ENCODE results near the gene RHPN2. TPM values are rescaled to one million over a fixed set of nuclear protein-coding genes. Genes with fewer than 3 reads are reported as not detected.
A peak's percentile ranks its signal among the peaks of the same experiment; 100 is the strongest.
"Not testable (repeated sequence)": the region's sequence is repeated elsewhere in the genome, so short reads cannot be mapped to it uniquely, and the experiment has no call there.

The RHPN2 gene
- total RNA-seq, 3 donors from 2014 or later, result 1.3 to 3.4 (median 1.9) TPM

DNA sequence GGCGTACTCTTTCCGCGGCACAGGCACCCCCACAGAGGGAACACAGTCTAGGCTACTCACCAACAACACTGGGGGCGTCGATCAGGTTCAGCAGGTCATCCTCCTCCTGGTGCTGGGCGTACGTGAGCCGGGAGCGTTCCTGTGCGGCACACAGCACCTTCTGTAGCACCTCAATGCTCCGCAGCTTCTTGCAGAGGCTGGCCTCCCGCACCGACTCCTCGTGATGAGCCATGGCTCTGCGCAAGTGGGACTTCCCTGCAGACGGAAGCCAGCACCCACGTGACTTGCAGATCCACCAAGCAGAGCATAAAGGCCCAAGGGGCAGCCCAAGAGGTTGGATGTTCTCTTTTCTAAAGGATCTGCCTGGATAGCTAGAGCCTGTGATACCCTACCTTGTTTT, 68.7 kb downstream of the RHPN2 start:
- ATAC-seq; H3K27me3 Mint-ChIP-seq (ENCODE audit: low read depth); H3K36me3 Mint-ChIP-seq (ENCODE audit: insufficient read depth); DNase-seq; H3K9me3 Mint-ChIP-seq; H3K4me3 Mint-ChIP-seq: not testable (repeated sequence)
- H3K4me1 Mint-ChIP-seq (ENCODE audit: low read depth), result peaks cover 12% of the 10 kb centered on the region

DNA sequence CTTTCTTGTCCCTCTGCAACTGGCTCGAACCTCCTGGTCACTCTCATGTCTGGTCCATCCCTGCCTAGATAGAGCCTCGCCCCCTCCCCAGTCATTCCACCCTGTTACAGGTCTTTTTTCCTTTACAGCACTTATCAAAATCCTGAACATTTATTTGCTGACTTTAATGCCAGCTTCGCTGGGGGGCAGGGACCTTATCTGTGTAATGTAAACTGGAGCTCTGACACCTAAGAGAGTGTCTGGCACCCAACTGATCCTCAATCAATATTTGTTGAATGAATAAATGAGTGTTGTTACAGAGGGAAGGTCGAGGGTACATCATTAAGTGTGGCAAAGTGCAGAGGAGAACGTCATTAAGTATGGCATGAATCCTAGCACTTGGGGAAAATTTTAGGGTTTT, 76.0 kb downstream of the RHPN2 start:
- no peak for ATAC-seq

DNA sequence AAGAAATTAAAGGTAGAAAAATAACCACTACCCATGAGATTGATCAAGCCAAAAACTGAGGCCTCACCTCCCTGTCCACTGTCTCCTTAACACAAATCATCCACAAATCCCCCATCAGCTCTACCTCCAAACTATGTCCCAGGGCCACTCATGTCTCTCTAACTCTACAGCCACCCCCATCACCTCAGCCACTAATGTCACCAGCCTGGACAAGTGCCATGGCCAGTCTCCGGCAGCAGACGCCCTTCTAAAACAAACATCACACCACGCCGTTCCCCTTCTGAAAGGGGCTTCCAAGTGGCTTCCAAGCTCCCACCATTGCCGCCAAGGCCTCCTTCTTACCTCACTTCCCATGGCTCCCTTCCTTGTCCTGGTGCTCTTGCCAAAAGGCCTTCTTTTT, 76.4 kb downstream of the RHPN2 start:
- H3K27me3 Mint-ChIP-seq (ENCODE audit: low read depth); H3K4me1 Mint-ChIP-seq (ENCODE audit: low read depth); DNase-seq: not testable (repeated sequence)

More for the DNA sequence above, 76.0 kb downstream of the RHPN2 start:
- Mint-ChIP-seq H3K4me1 (ENCODE audit: low read depth) (peaks cover 2% of the 10 kb centered on the region), H3K9me3 (no peaks in the 10 kb centered on the region), H3K4me3 (no peak overlapping the region), H3K36me3 (ENCODE audit: insufficient read depth) (no peaks in the 10 kb centered on the region), H3K27me3 (ENCODE audit: low read depth) (no peaks in the 10 kb centered on the region)
- no peak for DNase-seq

DNA sequence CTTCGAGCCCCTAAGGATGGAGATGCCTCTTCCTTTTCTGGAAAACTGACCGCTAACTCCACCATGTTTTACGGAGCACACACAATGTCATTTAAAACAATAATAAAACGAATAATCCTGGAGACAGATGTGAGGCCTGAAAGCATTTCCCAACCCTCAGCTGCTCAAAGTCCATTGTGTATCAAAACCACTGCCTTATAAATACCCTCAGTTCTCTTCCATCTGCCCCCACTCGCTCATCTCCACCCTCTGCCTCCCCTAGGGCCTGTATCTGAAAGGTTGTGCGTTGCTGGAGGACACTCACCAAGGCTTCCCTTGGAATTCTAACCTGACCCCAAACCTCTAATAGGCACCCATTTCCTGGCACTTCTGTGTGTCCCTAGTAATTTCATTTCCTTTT, 82.2 kb downstream of the RHPN2 start:
- H3K27me3 Mint-ChIP-seq (ENCODE audit: low read depth); DNase-seq; ATAC-seq; H3K36me3 Mint-ChIP-seq (ENCODE audit: insufficient read depth); H3K4me1 Mint-ChIP-seq (ENCODE audit: low read depth); H3K4me3 Mint-ChIP-seq; H3K9me3 Mint-ChIP-seq: not testable (repeated sequence)

More for the DNA sequence above, 76.4 kb downstream of the RHPN2 start:
- not testable (repeated sequence) for H3K9me3 Mint-ChIP-seq; ATAC-seq; H3K36me3 Mint-ChIP-seq (ENCODE audit: insufficient read depth); H3K4me3 Mint-ChIP-seq

DNA sequence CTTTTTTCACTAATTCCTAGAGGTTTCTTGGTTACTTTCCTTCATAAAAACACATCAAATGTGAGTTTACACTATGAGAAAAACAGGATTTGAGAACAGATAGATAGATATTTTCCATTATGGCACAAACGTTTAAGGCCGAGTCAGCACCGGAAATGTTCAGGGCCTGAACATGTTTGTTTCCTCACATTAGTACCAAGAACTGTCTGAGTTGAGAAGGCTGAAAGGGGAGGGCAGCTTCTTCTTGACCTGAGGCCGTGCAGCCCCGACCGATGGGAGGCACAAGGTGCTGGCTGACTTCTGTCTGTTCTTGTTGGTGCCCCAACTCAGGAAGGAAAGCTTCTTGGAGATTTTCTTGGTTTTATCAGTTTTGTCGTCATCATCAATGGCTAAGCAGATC, 84.9 kb downstream of the RHPN2 start:
- ATAC-seq; H3K36me3 Mint-ChIP-seq (ENCODE audit: insufficient read depth); DNase-seq; H3K4me3 Mint-ChIP-seq; H3K4me1 Mint-ChIP-seq (ENCODE audit: low read depth); H3K27me3 Mint-ChIP-seq (ENCODE audit: low read depth); H3K9me3 Mint-ChIP-seq: not testable (repeated sequence)

DNA sequence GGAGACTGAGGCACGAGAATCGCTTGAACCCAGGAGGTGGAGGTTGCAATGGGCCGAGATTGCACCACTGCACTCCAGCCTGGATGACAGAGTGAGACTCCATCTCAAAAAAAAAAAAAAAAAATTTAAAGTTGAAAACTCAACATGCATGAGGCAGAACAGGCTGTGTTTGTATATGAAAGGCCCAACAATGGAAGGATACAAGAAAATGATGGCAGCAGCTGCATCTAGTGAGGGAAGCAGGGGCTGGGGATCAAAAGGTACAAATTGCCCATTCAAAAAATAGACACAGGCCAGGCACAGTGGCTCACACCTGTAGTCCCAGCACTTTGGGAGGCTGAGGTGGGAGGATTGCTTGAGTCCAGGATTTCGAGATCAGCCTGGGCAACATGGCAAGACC, 86.9 kb downstream of the RHPN2 start:
- not testable (repeated sequence) for H3K4me3 Mint-ChIP-seq; H3K27me3 Mint-ChIP-seq (ENCODE audit: low read depth); DNase-seq; H3K36me3 Mint-ChIP-seq (ENCODE audit: insufficient read depth); ATAC-seq; H3K4me1 Mint-ChIP-seq (ENCODE audit: low read depth); H3K9me3 Mint-ChIP-seq

DNA sequence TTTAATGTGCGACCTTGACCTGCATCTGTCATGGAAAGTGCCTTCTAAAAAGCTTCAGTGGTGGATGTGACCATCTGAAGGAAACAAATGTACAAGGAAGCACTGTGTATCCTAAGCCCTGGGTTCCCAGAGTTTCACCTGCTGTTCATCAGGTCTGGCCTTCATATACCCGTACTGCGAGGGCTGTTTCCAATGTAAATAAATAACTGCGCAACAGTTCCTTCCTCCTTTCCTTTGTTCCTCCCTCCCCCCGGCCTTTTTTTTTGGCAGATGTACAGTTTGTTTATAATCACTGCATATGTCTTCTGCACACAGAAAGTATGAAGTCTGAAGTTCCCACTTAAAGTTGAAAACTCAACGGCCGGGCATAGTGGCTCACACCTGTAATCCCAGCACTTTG, 87.4 kb downstream of the RHPN2 start:
- Mint-ChIP-seq H3K4me1 (ENCODE audit: low read depth) (peaks cover 1% of the 10 kb centered on the region), H3K36me3 (ENCODE audit: insufficient read depth) (peaks cover 2% of the 10 kb centered on the region), H3K9me3 (no peaks in the 10 kb centered on the region), H3K27me3 (ENCODE audit: low read depth) (no peaks in the 10 kb centered on the region), H3K4me3 (no peak overlapping the region)
- no peak for ATAC-seq
- DNase-seq, result no peak

DNA sequence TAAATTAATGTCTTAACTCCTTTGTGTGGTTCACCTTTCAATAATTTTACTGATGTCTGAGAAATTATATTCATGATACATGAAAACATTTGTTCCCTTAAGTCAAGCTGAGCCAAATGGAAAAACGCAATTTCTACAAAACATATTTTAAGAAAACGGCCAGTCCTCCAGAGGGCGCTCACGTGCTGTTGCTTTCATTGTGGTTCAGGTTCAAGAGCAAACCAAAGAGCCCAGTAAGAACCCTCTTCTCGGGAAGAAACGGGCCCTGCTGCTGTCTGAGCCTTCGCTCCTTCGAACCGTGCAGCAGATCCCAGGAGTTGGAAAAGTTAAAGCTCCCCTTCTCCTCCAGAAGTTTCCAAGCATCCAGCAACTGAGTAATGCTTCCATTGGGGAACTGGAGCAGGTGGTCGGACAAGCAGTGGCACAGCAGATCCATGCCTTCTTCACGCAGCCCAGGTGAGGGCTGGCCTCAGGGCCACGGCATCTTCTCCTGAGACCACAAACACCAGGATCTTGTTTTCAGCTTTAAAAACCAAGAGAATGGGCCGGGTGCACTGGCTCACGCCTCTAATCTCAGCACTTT, 88.4 kb downstream of the RHPN2 start:
- H3K27me3 Mint-ChIP-seq (ENCODE audit: low read depth), result no peaks in the 10 kb centered on the region

DNA sequence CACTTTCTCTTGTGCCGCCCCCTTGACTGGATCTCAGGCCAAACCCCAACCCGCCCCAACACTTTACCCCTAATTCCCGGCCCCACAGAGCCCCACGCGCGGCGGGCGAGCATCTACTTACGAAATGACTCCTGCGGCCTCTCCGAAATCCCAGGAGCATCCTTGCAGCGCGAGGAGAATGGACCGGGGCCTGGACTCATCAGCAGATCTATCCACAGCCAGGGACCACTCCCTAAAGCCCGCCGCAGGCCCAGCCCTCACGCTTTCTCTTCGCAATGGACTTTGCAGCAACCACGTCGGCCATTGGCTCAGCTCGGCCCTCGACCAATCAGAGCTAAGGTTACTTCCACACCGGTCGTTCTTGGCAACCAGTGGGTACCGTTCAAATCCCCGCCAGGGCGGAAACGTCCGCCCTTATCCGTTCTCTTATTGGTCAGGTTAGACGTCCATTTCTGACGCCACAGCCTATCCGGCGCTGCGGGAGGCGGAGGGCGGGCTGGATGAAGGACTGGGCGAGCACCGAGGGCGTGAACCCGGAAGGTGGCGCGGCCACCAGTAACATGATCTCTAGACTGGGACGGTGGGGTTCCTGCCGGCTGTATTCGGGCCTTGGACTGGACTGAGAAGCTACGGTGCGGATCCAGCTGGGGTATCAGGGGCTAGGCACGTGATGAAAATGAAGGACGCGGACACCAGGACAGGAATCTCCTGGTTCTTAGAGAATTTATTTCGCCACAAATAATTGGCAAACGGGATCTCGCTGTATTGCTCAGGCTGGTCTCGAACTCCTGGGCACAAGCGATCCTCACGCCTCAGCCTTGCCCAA, 92.8 kb downstream of the RHPN2 start, which contains the start of the genes CEP89 and FAAP24:
Gene CEP89 (minus strand): TSS at position 244 of the 826 bp plus-strand sequence. CDS start 84 bp downstream, at position 160.
Gene FAAP24 (plus strand): TSS at position 528 of the 826 bp plus-strand sequence. CDS start 955 bp downstream, outside the sequence.
- ATAC-seq, result peak; percentile 99 to 100
- Mint-ChIP-seq H3K4me1 (ENCODE audit: low read depth) (peaks cover 14% of the 10 kb centered on the region), H3K27me3 (ENCODE audit: low read depth) (no peaks in the 10 kb centered on the region), H3K9me3 (no peaks in the 10 kb centered on the region), H3K4me3 (peak within 1 kb of the TSS; percentile 99), H3K36me3 (ENCODE audit: insufficient read depth) (peaks cover 4% of the 10 kb centered on the region)
- DNase-seq, result peak; percentile 97

More for the DNA sequence above, 88.4 kb downstream of the RHPN2 start:
- no peaks in the 10 kb centered on the region for H3K9me3 Mint-ChIP-seq
- ATAC-seq, result no peak
- H3K36me3 Mint-ChIP-seq (ENCODE audit: insufficient read depth), result peaks cover 4% of the 10 kb centered on the region
- DNase-seq, result peak; percentile 61
- H3K4me3 Mint-ChIP-seq, result no peak overlapping the region
- H3K4me1 Mint-ChIP-seq (ENCODE audit: low read depth), result peaks cover 10% of the 10 kb centered on the region

DNA sequence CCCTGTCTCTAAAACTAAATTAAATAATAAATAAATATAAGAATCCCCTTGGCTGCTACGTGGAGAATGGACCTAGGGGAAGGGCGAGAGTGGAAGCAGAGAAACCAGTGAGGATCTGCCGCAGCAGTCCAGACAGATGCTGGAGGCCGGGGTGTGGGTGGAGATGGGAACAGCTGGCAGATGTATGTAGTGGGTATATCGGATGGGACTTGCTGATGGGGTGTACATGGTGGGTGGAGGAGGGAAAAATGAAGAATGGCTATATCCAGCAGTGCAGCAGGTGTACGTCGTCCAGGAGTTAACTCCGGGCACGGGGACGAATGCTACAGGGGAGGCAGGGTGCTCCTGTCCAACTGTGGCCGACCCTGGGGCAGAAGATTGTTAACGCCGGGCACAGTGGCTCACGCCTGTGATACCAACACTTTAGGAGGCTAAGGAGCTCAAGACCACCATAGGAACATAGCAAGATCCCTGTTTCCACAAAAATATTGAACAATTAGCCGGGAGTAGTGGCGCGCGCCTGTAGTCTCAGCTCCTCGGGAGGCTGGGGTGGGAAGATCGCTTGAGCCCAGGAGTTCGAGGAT, 93.6 kb downstream of the RHPN2 start:
- H3K36me3 Mint-ChIP-seq (ENCODE audit: insufficient read depth), result peaks cover 2% of the 10 kb centered on the region
- H3K9me3 Mint-ChIP-seq, result no peaks in the 10 kb centered on the region
- no peaks in the 10 kb centered on the region for H3K27me3 Mint-ChIP-seq (ENCODE audit: low read depth)
- H3K4me3 Mint-ChIP-seq, result peak overlapping the region; percentile 99
- DNase-seq (no peak), ATAC-seq (no peak)
- H3K4me1 Mint-ChIP-seq (ENCODE audit: low read depth), result peaks cover 14% of the 10 kb centered on the region

DNA sequence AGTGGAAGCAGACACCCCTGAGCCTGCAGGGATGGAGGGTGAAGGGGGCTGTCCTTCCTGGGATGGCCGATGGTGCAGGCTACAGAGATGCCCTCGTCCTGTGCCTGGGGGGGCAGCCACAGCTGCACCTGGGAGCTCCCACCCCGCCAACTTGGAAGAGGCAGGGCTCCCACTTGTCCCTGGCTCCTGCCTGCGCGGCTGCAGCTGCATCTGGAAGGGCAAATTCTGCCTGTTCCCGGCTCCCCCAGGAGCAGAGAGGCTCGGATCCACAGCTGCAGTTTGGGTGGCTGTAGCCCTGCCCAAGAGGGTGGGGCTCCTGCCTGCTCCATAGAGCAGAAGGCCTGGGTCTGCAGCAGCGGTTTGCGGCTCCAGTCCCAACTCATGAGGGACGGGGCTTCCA, 95.1 kb downstream of the RHPN2 start:
- Mint-ChIP-seq H3K27me3 (ENCODE audit: low read depth) (no peaks in the 10 kb centered on the region), H3K4me1 (ENCODE audit: low read depth) (peaks cover 14% of the 10 kb centered on the region), H3K4me3 (no peak overlapping the region), H3K36me3 (ENCODE audit: insufficient read depth) (peaks cover 3% of the 10 kb centered on the region), H3K9me3 (no peaks in the 10 kb centered on the region)
- DNase-seq, result no peak
- ATAC-seq, result no peak

DNA sequence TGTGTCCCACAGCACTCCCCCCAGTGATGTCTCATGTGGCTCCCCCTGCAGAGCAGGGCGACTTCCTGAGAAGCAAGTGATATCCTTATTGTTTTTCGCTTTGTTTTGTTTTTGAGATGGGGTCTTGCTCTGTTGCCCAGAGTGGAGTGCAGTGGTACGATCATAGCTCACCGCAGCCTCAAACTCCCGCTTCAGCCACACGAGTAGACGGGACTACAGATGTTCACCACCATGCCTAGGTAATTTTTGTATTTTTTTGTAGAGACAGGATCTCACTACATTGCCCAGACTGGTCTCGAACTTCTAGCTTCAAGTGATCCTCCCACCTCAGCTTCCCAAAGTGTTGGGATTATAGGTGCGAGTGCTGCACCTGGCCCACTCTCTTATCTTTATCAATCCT, 97.9 kb downstream of the RHPN2 start:
- Mint-ChIP-seq H3K4me1 (ENCODE audit: low read depth) (peaks cover 7% of the 10 kb centered on the region), H3K9me3 (no peaks in the 10 kb centered on the region), H3K27me3 (ENCODE audit: low read depth) (no peaks in the 10 kb centered on the region), H3K36me3 (ENCODE audit: insufficient read depth) (peaks cover 15% of the 10 kb centered on the region), H3K4me3 (no peak overlapping the region)
- ATAC-seq (no peak), DNase-seq (no peak)

DNA sequence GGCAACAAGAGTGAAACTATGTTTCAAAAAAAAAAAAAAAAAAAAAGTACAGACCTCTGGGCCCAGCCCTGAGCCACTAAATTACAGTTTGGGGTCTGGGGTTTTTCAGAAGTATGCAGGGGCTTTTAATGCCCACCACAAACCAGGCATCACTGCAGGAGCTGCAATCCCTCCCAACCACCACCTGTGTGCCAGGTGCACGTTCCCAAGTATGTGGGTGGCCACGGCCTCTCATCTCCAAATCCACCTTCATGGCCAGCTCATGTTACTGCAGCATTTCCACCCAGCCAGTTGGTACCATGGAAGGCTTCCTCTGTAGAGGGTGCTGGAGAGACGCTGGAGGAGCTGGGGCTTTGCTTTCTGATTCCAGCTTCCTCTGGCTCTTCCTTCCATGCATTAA, 119.4 kb downstream of the RHPN2 start:
- H3K36me3 Mint-ChIP-seq (ENCODE audit: insufficient read depth), result peaks cover 49% of the 10 kb centered on the region

DNA sequence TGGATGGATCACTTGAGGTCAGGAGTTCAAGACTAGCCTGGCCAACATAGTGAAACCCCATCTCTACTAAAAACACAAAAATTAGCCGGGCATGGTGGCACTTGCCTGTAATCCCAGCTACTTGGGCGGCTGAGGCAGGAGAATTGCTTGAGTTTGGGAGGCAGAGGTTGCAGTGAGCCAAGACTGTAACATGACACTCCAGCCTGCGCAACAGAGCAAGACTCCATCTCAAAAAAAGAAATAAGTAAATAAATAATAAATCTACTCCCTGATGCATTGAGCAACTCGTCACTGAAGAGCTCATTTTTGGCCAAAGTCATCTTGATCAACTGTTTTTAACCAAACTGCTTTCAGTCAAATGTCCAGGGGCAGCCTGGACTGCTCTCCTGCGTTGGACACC, 123.4 kb downstream of the RHPN2 start:
- peaks cover 33% of the 10 kb centered on the region for H3K36me3 Mint-ChIP-seq (ENCODE audit: insufficient read depth)
- not testable (repeated sequence) for H3K4me3 Mint-ChIP-seq; H3K27me3 Mint-ChIP-seq (ENCODE audit: low read depth); ATAC-seq; H3K4me1 Mint-ChIP-seq (ENCODE audit: low read depth); DNase-seq; H3K9me3 Mint-ChIP-seq

More for the DNA sequence above, 119.4 kb downstream of the RHPN2 start:
- Mint-ChIP-seq H3K4me1 (ENCODE audit: low read depth) (no peaks in the 10 kb centered on the region), H3K9me3 (no peaks in the 10 kb centered on the region), H3K27me3 (ENCODE audit: low read depth) (no peaks in the 10 kb centered on the region), H3K4me3 (no peak overlapping the region)
- no peak for DNase-seq
- no peak for ATAC-seq

All from activated T-cell treated with anti-CD3 and anti-CD28 coated beads, Interleukin-2, amount 50 U/mL, for 4 hours (primary cell).